CD4-positive, alpha-beta T cell treated with Interleukin-15 for 1 hour (primary cell): ENCODE data around the gene GUCY2C.

Experiments
- DNase-seq: peaks from one replicate; pipeline ENCODE4 v3.0.0-alpha.2; 2020

GUCY2C gene

DNA sequence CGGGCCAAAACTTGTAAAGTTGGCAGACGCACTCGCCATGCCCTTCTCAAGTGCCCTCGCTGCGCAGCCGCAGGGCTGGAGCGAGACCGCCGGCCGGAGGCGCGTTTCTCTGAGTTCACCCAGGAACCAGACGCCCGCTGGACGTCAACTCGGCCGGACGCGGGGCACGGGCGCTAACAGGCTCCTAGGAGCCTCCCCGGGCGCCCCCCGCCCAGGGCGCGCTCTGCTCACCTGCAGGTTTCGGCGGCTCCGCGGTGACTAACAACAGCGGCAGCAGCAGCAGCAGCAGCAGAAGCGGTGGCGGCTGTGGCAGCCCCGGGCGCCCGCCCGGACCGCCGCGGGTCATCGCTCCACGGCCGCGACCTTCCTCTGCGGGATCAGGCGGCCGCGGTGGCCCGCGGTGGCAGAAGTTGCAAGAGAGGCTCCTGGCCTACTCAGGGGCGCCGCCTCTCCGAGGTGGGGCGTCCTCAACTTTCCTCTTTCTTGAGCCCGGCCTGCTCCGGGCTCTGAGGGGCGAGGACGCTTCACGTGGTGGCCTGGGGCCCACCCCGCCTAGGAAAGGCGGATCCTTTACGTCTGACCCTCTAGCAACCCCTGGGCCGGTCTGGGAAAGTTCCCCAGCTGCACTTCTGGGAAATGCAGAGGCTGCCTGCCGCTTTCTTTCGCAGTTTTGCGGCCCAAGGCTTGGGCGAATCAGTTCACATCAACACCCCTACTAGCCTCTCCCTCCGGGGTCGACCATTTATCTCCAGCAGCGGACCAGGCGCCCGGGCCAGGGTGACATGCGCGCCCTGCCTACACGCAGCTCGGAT is 128.8 kb downstream of the GUCY2C start, which contains the start of gene PLBD1:
PLBD1 (minus strand) TSS at position 533 of the 812 bp plus-strand sequence; CDS start at position 346, 187 bp downstream.
- DNase-seq: peak; percentile 41

DNA sequence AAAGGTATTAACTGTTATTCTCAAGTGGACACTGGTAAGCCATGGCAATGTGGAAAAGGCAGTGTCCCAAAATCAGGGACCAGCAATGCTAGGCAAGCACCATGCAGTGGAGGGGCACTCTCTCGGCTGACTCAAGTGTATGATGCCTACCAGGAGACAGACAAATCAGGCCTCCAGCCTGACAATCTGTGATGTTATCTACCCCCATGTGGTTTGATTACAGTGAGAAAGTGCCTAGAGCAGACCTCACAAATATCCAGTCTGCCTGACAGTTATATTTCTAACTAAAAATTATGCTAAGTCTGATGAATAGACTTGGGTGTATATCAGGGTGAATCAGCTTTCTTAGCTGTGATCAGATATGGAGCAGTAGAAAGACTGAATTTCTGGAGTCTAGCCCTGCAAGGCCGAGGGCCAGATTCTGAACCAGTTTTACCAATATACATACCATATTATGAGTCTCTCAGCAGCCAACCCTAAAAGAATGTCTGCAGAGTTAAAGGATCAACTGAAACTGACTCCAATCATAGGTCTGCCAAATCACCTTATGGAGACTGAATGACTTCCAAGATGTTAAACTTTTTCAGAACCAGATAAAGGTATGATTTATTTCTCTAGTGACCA is 132.0 kb downstream of the GUCY2C start:
- no peak for DNase-seq

- no peak for DNase-seq
Observed at GRCh38 chr12:14563046-14563445, 133.4 kb downstream of the GUCY2C start.
